Mucosa of descending colon (tissue), 3 donors: Measurements from ENCODE around the gene SLC4A9. TPM values are rescaled to one million over a fixed set of nuclear protein-coding genes. Genes with fewer than 3 reads are reported as not detected.

Source experiments
- ATAC-seq: fragments of 200-7000 bp; cut with Tn5 transposase; one replicate; pipeline ENCODE4 v1.9.1; 2020; ENCODE audit warnings: mild to moderate bottlenecking, moderate library complexity
- DNase-seq, 3 donors: peaks; one replicate each; pipeline ENCODE4 v3.0.0-alpha.2; 2020
- H3K36me3 ChIP-seq: fragments of 200-600 bp; one replicate; pipeline ENCODE4 v1.8.0; 2021; ENCODE audit warnings: low read depth, mild to moderate bottlenecking
- H3K4me1 ChIP-seq: fragments of 200-600 bp; one replicate; pipeline ENCODE4 v1.8.0; 2021; ENCODE audit warnings: low read depth, mild to moderate bottlenecking
- H3K4me3 ChIP-seq: fragments of 200-600 bp; one replicate; pipeline ENCODE4 v1.8.0; 2021; ENCODE audit warnings: mild to moderate bottlenecking
- H3K9me3 ChIP-seq: fragments of 200-600 bp; one replicate; pipeline ENCODE4 v1.8.0; 2021; ENCODE audit warnings: mild to moderate bottlenecking
- intact Hi-C, 2 donors: fragments of 100-400 bp; cut with DNase I in 1 of 2; cut with micrococcal nuclease in 1 of 2; formaldehyde crosslinking; loops; one replicate each; pipeline versions ENCODE4 v1.11.0 to v1.11.1; 2022; cut with DNase I, micrococcal nuclease
- total RNA-seq, 3 donors: library from RNA; stranded (reverse); fragmentation: NEBNext Ultra II Directional in 2 of 3; extraction: Animal tissue kit (Norgen Biotek cat#: 25700) in 2 of 3; gene quantifications; one replicate each; pipeline versions ENCODE4 v1.2.1 to v1.2.4, GENCODE V29; 2021 to 2023
- TF ChIP-seq, protein P1 (sequence below): fragments of 200-600 bp; IDR thresholded peaks from one replicate; pipeline ENCODE4 v1.8.0; 2022; ENCODE audit warnings: antibody characterized with exemption, mild to moderate bottlenecking
- donor health status: DM: no; HTN: no; CAD: no; lungs with moderate emphysema.
- donor health status: DM: no; HTN: no; CAD: no.
- donor health status: DM: no; HTN: yes; CAD: no.

SLC4A9 gene
- total RNA-seq, 3 donors from 2014 or later = 0.23 to 0.46 TPM; not detected in 1

DNA sequence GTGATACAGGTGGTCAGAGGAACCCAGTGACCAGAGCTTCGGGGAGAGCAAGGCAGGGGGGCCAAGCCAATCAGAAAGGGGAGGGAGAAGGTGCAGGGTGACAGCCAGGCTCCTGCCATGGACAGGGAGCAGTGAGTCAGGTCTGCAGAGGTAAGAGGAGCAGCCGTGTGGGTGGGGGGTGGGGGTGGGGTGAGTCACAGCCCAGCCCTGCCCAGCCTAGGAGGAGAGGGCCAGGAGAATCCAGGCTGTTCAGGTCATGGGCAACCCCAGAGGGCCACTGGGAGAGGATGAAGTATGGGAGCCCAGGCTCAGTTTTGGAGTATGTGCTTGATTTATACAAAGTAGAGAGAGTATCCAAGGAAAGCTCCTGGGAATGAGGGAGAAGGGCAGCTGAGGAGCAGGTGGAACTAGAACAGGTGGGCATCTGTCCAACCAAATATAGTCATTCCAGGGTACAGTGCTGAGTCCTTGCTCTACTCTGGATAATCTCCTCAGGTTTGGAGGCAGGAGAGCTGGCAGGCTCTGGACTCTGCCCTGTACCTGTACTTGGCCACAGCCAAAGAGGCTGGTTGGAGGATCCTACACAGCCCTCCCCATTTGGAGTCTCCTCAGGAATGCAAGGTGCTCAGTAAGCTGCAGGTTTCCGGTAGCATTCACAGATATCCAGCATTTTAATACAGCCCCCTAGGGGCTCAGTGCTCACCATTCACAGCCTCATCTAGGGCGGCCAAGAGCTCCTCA, 15.1 kb upstream of the SLC4A9 start:
- no peaks in the 10 kb centered on the region for H3K9me3 ChIP-seq
- peaks cover 33% of the 10 kb centered on the region for H3K4me1 ChIP-seq
- no peak for DNase-seq
- no peaks in the 10 kb centered on the region for H3K36me3 ChIP-seq
- TF ChIP-seq, protein P1, sequence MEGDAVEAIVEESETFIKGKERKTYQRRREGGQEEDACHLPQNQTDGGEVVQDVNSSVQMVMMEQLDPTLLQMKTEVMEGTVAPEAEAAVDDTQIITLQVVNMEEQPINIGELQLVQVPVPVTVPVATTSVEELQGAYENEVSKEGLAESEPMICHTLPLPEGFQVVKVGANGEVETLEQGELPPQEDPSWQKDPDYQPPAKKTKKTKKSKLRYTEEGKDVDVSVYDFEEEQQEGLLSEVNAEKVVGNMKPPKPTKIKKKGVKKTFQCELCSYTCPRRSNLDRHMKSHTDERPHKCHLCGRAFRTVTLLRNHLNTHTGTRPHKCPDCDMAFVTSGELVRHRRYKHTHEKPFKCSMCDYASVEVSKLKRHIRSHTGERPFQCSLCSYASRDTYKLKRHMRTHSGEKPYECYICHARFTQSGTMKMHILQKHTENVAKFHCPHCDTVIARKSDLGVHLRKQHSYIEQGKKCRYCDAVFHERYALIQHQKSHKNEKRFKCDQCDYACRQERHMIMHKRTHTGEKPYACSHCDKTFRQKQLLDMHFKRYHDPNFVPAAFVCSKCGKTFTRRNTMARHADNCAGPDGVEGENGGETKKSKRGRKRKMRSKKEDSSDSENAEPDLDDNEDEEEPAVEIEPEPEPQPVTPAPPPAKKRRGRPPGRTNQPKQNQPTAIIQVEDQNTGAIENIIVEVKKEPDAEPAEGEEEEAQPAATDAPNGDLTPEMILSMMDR = no peak
- peak; percentile 6 for ATAC-seq
- intact Hi-C loops = loop anchor here in 1 of 2 donors (5.0 kb wide), 1 partner anchor 178 kb away; no protein-coding TSS in a partner anchor
- no peak overlapping the region for H3K4me3 ChIP-seq

DNA sequence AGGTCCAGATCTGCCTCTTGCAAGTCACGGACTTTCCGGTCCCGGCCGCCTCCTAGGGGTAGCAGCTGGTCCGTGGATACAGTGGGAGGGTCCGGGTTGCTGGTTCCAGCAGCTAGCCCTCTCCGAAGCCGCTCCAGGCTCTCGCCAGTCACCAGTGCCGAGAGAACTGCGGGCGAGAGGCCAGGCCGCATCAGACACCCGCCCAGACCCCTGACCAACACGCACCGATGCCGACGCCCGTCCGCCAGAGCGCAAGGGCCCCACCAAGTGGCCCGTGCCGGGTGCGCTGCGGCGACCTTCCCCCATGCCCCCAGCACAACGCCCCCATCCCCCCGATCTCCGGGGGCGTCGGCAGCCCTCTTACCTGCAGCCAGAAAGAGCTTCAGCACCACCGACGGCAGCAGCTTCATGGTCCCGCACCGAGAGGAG, 14.1 kb upstream of the SLC4A9 start:
- intact Hi-C loops = loop anchor here in 1 of 2 donors (5.0 kb wide), 1 partner anchor 179 kb away; no protein-coding TSS in a partner anchor
- H3K4me1 ChIP-seq = peaks cover 33% of the 10 kb centered on the region
- peak overlapping the region; percentile 57 for H3K4me3 ChIP-seq
- DNase-seq (peak; percentile 58 to 81 (median 76)), ATAC-seq (peak; percentile 38)
- H3K9me3 ChIP-seq = no peaks in the 10 kb centered on the region
- TF ChIP-seq, protein P1 = no peak
- H3K36me3 ChIP-seq = no peaks in the 10 kb centered on the region

DNA sequence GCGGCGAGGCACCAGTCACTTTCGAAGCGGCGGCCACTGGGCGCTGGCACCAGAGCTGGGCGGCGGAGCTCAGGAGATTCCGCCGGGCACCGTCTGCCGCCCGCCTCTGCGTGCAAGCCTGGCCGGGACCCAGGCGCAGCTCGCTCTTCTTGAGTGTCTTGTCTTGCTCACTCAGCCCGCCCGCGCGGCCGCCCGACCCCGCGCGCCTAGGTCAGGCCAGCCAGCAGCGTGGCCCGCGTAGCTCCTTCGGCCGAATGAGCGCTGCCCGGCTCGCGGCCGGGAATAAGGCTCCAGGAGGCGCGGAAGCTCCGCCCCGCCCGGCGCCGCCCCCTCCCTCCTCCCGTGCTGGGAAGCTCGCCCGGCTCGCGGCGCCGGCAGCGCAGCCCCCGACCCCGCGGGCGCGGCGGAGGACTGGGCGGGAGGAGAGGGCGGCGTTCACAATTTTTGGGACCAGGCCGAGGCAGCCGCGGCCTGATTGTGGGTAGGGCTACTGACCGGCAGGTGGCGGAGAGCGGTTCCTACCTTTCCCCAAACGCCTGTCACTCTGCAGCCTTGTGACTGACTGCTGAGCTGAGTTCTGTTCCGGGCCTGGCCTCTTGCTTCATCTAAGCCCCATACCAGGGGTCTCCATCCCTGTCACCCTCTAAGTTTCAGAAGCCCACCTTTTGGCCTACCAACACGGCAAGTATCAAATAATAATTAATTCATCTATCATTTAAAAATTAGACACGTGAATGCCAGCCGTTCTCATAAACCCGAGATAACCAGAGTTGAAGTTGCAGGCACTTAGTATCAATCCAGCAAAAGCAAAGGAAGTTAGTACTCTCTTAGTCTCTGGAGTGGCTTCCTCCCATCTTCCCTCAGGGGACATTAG, 13.4 kb upstream of the SLC4A9 start, which contains the start of gene HBEGF:
Gene HBEGF (minus strand): TSS at position 256 of the 874 bp plus-strand sequence. CDS start 275 bp downstream, outside the sequence.
- H3K9me3 ChIP-seq = no peaks in the 10 kb centered on the region
- DNase-seq (peak; percentile 88 to 91 (median 91)), ATAC-seq (peak; percentile 78)
- TF ChIP-seq, protein P1 = no peak
- H3K36me3 ChIP-seq = no peaks in the 10 kb centered on the region
- peaks cover 32% of the 10 kb centered on the region for H3K4me1 ChIP-seq
- H3K4me3 ChIP-seq = peak within 1 kb of the TSS; percentile 57
- intact Hi-C loops = loop anchor here in 1 of 2 donors (5.0 kb wide), 1 partner anchor 179 kb away; no protein-coding TSS in a partner anchor

DNA sequence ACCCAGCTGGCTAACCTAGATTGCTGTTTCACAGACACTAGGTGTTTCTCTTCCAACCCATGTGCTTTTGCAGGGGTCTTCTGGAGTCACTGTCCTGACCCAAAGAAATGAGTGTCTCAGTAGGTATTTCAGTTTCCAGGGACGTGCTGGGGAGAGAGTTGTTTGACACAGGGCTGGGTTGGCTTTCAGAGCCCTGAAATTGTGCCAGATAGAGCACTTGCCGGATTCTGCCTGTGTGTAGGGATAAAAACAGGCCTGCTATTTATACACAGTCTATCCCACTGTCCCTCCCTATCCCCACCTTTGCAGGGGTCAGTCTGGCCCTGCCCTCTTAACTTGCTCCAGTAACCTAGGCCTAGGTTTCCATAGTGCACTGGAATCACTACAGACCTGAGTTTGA, 12.6 kb upstream of the SLC4A9 start:
- no peaks in the 10 kb centered on the region for H3K9me3 ChIP-seq
- ATAC-seq (no peak), DNase-seq (no peak)
- TF ChIP-seq, protein P1 = no peak
- no peaks in the 10 kb centered on the region for H3K36me3 ChIP-seq
- H3K4me1 ChIP-seq = peaks cover 32% of the 10 kb centered on the region
- intact Hi-C loops = loop anchor here in 1 of 2 donors (5.0 kb wide), 1 partner anchor 180 kb away; no protein-coding TSS in a partner anchor
- no peak overlapping the region for H3K4me3 ChIP-seq

DNA sequence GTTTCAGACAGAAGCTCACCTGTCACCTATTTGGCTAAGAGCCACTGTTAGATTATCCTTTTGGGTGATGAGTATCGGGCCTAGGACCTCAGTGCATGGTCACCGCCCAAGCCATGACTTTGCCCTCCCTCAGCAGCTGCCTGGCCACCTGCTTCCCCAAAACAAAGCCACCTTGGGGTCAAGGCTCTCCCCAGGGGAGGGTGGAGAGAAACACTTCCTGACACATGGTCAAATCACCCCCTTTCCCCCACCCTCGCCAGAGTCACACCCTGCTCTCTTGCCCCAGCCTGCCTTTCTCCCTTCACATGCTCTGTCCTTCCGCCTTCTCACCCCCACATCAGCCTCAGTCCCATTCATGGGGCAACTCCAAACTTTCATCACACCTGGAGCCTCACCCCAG, 11.9 kb upstream of the SLC4A9 start:
- no peaks in the 10 kb centered on the region for H3K9me3 ChIP-seq
- DNase-seq (peak; percentile 61 to 75 (median 73)), ATAC-seq (peak; percentile 58)
- intact Hi-C loops = loop anchor here in 1 of 2 donors (5.0 kb wide), 1 partner anchor 181 kb away; no protein-coding TSS in a partner anchor
- H3K4me3 ChIP-seq = no peak overlapping the region
- TF ChIP-seq, protein P1 = no peak
- H3K36me3 ChIP-seq = no peaks in the 10 kb centered on the region
- peaks cover 32% of the 10 kb centered on the region for H3K4me1 ChIP-seq
